HUES48 (cell line): ENCODE measurements around the gene YTHDF1.

Source experiments
- H3K27ac ChIP-seq: one replicate; pipeline ENCODE4 v1.7.0; 2013; ENCODE audit warnings: low read depth, low read length, inconsistent platforms
- H3K27me3 ChIP-seq: 2 replicates; pipeline ENCODE4 v1.6.1; 2013; ENCODE audit warnings: mild to moderate bottlenecking, low read length; ENCODE audit not compliant: control insufficient read depth, insufficient read depth
- H3K36me3 ChIP-seq: 2 replicates; pipeline ENCODE4 v1.6.1; 2013; ENCODE audit warnings: low read length; ENCODE audit not compliant: control insufficient read depth, insufficient read depth
- H3K4me1 ChIP-seq: 2 replicates; pipeline ENCODE4 v1.6.1; 2013; ENCODE audit warnings: mild to moderate bottlenecking, low read length; ENCODE audit not compliant: control insufficient read depth, insufficient read depth
- H3K4me3 ChIP-seq: 2 replicates; pipeline ENCODE4 v1.5.1; 2013; ENCODE audit warnings: mild to moderate bottlenecking, low read depth, low read length
- H3K9ac ChIP-seq: 2 replicates; pipeline ENCODE4 v1.6.1; 2013; ENCODE audit warnings: mild to moderate bottlenecking, low read depth, low read length, moderate library complexity
- H3K9me3 ChIP-seq: 2 replicates; pipeline ENCODE4 v1.6.1; 2013; ENCODE audit warnings: low read length; ENCODE audit not compliant: control insufficient read depth, insufficient read depth

The YTHDF1 gene

GRCh38 chr20:63166193-63167020 lies 49.5 kb downstream of the YTHDF1 start:
- Histone ChIP-seq H3K36me3 (no peaks in the 10 kb centered on the region), H3K9me3 (no peaks in the 10 kb centered on the region), H3K4me1 (no peaks in the 10 kb centered on the region), H3K9ac (no peak overlapping the region), H3K4me3 (no peak overlapping the region), H3K27ac (no peak overlapping the region), H3K27me3 (no peaks in the 10 kb centered on the region)

DNA sequence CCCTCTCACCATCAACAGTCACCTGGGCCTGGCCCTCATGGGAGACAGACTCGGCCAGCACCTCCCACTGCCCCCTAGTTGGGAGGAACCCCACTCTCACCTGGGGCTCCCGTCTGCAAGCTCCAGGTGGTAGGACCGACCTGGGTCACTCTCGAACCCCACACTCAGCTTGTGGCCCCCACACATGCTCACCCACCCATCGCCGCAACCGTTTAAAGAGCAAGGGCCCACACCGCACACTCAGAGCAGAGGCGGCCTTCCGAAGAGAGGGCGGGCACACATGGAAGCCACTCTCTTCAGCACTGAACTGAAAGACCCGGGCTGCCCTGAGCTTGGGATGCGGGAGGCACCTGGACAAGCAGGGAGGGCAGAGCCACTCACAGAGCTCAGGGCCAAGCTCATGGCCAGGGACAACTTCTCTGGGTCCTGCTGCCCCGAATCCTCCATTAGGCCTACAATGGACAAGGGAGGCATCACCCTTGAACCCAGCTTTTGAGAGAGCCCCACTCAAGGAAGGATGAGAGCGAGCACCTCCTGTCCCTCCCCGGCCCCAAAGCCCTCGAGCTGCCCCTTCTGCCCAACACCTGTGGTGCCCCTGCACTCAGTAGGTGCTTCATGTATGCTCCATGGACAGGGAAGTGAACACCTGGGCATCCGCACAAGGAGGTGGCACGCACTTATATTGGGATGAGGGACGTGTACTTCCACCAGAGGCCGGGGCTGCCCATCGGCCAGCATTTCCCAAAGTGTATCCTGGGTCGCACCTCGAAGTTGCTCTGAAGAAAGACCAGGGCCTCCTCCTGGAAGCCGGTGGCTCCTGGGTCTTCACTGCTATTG lies 50.4 kb downstream of the YTHDF1 start:
- Histone ChIP-seq H3K27ac (no peak overlapping the region), H3K4me3 (no peak overlapping the region), H3K27me3 (no peaks in the 10 kb centered on the region), H3K4me1 (no peaks in the 10 kb centered on the region), H3K9ac (no peak overlapping the region), H3K9me3 (no peaks in the 10 kb centered on the region), H3K36me3 (no peaks in the 10 kb centered on the region)

DNA sequence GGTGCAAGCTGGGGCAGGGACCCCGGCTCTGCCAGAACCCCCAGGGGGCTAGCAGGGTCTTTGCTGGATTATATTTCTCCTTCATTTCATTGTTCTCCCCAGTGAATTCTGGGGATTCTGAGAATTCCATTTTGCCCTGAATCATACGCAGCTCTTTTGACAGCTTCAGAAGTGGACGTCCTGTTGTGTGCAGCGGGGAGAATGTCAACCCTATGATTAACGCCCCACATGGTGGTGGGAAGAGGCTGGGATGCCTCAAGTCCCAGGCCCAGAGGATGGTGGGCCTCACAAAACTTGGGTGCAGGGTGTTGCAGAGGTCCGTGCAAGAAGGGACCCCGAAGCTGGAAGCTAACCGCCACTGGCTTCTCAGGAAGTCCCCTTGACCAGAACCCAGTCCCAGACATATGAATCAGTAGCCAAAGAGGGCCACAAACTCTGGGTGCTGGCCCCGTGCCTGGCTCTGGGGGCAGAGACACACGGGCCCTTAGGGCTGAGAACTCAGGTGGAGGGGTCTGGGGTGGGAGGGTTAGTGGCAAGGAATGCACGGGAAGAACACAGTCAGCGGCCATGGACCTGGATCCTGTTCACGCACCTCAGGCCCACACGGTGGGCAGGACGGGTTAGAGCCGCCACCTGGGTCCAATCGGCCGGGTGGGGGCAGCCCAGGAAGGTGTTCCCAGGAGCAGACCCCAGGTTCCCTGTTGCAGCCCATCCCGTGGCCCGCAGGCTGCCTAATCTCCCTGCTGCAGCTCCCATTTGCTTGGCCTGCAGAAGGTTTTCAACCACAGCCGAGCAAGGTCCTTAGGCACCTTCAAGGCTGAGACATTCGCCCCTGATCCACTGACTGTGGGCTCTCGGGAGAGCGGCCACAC lies 51.2 kb downstream of the YTHDF1 start:
- H3K9ac ChIP-seq, result no peak overlapping the region
- H3K27me3 ChIP-seq, result no peaks in the 10 kb centered on the region

DNA sequence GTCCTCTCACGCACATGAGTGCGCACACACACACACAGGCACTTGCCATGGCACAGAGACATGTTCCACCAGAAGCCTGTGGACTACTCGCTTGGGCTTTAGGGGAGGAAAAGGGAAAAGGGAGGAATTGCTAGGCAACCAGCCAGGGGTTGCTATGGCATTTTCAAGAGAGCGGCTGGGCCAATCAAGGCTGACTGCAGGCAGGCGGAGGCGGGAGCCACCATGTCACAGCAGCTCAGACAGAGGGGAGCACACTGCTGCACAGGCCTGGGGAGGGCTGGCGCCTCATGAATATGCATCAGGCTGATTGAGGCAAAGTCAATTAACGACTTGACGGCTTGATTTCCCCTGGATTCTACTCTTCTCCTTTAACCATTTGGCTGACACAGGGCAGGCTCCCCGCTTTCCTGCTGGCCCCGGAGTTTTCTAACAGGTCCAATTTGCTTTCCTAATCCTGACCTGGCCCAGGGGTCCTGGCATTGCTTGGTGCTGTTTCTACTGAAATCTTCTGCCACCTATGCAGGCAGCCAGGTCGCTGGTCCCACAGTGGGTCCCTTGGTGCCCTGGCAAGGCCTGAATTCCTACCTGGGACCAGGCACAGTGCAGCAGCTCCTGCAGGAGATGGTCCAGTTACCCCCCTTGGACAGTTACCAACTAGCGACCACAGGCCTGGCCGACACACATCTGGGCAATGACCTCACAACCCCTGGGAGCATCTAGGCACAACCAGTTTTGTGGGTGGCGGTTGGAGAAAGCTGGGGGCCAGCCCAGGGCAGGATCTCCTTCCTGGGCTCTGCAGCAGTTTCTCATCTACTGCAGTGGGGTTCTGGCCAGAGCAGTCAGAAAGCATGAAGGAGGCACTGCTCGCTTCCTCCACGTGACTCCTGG lies 52.1 kb downstream of the YTHDF1 start:
- Histone ChIP-seq H3K36me3 (no peaks in the 10 kb centered on the region), H3K9me3 (no peaks in the 10 kb centered on the region), H3K4me3 (no peak overlapping the region), H3K27me3 (no peaks in the 10 kb centered on the region), H3K4me1 (no peaks in the 10 kb centered on the region), H3K27ac (no peak overlapping the region), H3K9ac (no peak overlapping the region)

More for the DNA sequence above, 51.2 kb downstream of the YTHDF1 start:
- Histone ChIP-seq H3K4me1 (no peaks in the 10 kb centered on the region), H3K27ac (no peak overlapping the region), H3K36me3 (no peaks in the 10 kb centered on the region), H3K9me3 (no peaks in the 10 kb centered on the region), H3K4me3 (no peak overlapping the region)

DNA sequence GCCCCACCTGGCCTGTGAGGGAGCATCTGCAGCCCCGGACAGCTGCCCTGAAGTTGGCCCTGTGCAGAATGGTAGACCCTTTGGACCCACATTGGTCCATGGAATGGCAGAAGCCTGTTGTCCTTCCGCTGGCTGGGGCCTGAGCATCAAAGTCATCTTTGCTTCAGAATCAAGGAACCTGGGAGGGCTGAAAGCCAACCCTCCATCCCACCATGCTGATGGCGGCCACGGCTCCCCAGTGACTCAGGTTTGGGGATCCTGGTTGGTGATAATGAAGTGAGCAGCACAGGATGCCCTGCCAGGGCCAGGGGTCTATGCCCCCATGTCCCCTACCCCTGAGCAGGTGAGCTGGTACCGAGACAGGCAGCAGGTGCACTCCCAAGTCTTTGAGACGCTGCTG lies 52.8 kb downstream of the YTHDF1 start:
- Histone ChIP-seq H3K27me3 (no peaks in the 10 kb centered on the region), H3K9me3 (no peaks in the 10 kb centered on the region), H3K4me1 (no peaks in the 10 kb centered on the region), H3K27ac (no peak overlapping the region), H3K36me3 (no peaks in the 10 kb centered on the region), H3K4me3 (no peak overlapping the region), H3K9ac (no peak overlapping the region)

DNA sequence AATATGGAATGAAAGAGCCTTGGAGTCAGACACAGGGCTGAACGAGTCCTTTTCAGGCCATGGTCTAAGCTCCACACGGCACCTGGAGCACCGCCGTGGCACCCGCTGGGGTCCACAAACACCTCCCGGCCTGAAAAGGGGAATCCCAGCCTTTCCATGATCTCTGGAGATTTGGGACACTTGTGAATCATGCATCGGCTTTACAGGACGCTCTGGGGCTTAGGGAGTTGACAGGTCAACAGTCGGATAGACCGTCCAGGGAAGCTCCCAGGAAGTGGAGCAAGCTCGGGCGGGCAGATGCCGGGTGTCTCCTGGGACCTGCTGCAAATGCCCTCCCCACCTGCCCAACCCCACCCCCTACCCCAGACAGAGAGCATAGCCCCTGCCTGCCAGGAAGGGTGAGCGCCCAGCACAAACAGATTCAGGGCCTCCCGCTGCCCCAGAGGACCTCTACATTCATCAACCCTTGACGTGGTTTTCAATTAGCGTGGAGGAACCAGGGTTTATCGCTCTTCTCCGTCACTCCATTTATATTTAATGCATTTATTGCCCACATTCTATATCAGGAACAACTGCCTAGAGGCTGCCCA lies 53.6 kb downstream of the YTHDF1 start:
- Histone ChIP-seq H3K4me1 (no peaks in the 10 kb centered on the region), H3K9me3 (no peaks in the 10 kb centered on the region), H3K27ac (no peak overlapping the region), H3K36me3 (no peaks in the 10 kb centered on the region), H3K27me3 (no peaks in the 10 kb centered on the region), H3K4me3 (no peak overlapping the region), H3K9ac (no peak overlapping the region)

DNA sequence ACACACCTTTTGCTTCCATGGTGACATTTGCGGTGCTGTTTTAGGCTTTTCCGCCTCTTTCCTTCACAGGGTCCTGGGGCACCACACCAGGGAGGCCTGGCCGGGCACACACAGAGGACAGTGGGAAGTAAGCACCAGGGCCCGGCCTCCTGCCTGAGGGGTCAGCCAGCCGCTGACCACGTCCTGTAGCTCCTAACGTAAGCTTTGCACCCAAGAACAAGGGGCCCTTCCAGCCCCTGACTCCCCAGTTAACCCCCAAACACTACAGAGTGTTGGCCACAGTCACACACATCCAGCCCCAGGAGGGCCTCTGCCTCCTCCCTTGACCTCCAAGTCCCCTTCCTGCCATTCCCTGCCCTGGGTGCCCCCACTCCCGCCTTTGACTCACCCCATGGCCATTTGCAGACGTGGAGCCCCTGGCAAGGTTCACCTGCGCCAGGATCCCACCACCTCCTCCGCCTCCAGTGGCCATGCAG lies 54.7 kb downstream of the YTHDF1 start:
- H3K36me3 ChIP-seq, result no peaks in the 10 kb centered on the region
- H3K9ac ChIP-seq, result no peak overlapping the region
- no peaks in the 10 kb centered on the region for H3K9me3 ChIP-seq
- H3K27ac ChIP-seq, result no peak overlapping the region
- H3K4me3 ChIP-seq, result no peak overlapping the region
- no peaks in the 10 kb centered on the region for H3K4me1 ChIP-seq
- no peaks in the 10 kb centered on the region for H3K27me3 ChIP-seq

DNA sequence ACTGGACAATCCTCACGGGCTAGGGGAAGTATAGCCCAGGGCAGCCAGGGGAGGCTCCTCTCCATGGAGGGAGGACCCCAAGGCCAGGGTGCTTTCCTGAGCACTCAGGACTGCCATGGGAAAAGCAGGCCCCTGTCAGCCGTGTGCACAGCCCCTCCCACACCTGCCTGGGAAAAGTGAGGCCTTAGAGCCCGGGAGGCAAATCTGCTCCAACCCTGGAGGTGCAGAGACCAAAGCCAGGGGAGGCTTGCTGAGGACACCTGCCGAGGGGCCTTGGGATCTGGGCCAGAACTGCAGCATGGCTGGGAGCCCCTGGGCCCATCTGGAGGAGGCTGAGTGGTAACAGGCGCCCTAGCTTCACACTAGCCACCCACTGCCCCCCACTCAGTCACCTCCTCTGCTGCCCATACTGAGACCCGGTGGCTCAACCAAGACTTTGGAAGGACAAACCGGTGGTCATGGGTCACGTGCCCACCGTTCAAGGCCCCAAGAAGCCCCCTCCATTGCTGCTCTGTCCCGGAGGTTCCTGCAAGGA lies 55.2 kb downstream of the YTHDF1 start:
- no peak overlapping the region for H3K9ac ChIP-seq
- H3K4me3 ChIP-seq, result no peak overlapping the region
- no peaks in the 10 kb centered on the region for H3K27me3 ChIP-seq
- no peaks in the 10 kb centered on the region for H3K9me3 ChIP-seq
- no peaks in the 10 kb centered on the region for H3K36me3 ChIP-seq
- no peaks in the 10 kb centered on the region for H3K4me1 ChIP-seq
- H3K27ac ChIP-seq, result no peak overlapping the region

GRCh38 chr20:63159826-63160640 lies 55.9 kb downstream of the YTHDF1 start:
- Histone ChIP-seq H3K27me3 (no peaks in the 10 kb centered on the region), H3K36me3 (no peaks in the 10 kb centered on the region), H3K27ac (no peak overlapping the region), H3K4me3 (no peak overlapping the region), H3K9me3 (no peaks in the 10 kb centered on the region), H3K9ac (no peak overlapping the region), H3K4me1 (no peaks in the 10 kb centered on the region)
